NCI-H1105 (cell line): ENCODE results near the gene PIGR.

Experiments used
- DNase-seq: peaks from one replicate; lab custom pipeline; 2025; lab: John Stamatoyannopoulos, UW

Gene PIGR

GRCh38 chr1:206909161-206909882 lies 36.9 kb downstream of the PIGR start:
- DNase-seq: peak; percentile 89

- no peak for DNase-seq
Observed at GRCh38 chr1:206908038-206908437, 38.2 kb downstream of the PIGR start.

DNA sequence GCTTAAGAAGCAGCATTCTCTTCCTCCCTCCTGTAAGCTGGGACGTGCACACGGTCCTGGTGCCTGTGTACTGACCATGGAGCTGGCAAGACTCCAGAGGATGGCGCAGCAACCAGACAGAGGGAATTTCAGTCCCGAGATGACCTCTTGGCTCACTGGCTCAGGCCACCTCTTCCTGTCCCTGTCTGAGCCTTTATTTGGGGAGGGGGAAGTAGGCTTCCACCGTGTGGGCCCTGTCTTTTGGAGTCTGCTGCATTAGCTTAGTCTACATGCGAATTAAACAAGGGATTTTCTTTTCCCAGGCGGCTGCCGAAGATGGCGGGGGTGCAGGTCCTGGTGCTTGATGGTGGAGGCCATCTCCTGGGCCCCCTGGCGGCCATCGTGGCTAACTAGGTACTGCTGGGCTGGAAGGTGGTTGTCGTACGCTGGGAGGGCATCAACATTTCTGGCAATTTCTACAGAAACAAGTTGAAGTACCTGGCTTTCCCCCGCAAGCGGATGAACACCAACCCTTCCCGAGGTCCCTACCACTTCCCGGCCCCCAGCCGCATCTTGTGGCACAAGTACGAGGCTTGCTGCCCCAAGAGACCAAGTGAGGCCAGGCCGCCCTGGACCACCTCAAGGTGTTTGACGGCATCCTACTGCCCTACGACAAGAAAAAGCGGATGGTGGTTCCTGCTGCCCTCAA lies 38.8 kb downstream of the PIGR start:
- no peak for DNase-seq

GRCh38 chr1:206905295-206906164 lies 40.7 kb downstream of the PIGR start:
- no peak for DNase-seq

- no peak for DNase-seq
Observed at GRCh38 chr1:206904423-206905142, 41.7 kb downstream of the PIGR start.

- DNase-seq: no peak
Observed at GRCh38 chr1:206903687-206904086, 42.6 kb downstream of the PIGR start.

GRCh38 chr1:206902702-206903101 lies 43.6 kb downstream of the PIGR start:
- no peak for DNase-seq

- no peak for DNase-seq
Observed at GRCh38 chr1:206901944-206902343, 44.3 kb downstream of the PIGR start.

DNA sequence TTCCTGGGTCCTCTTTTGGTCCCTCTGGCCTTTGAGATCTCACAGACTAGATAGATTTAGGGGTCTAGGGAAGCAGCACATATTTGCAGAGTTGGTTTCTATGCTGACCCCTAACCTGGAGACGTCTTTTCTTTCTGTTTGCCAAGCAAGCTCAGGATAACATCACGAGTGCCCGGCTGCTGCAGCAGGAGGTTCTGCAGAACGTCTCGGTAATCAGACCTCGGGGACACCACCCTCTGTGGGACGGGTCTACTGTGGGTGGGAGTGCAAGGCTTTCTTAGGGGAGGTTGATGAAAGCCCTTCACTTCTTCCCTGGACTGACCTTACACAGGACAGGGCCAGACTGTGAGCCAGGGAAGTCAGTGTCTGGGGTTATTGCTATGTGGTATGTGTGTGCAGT lies 46.1 kb downstream of the PIGR start:
- DNase-seq: no peak

- no peak for DNase-seq
Observed at GRCh38 chr1:206899717-206900116, 46.5 kb downstream of the PIGR start.

DNA sequence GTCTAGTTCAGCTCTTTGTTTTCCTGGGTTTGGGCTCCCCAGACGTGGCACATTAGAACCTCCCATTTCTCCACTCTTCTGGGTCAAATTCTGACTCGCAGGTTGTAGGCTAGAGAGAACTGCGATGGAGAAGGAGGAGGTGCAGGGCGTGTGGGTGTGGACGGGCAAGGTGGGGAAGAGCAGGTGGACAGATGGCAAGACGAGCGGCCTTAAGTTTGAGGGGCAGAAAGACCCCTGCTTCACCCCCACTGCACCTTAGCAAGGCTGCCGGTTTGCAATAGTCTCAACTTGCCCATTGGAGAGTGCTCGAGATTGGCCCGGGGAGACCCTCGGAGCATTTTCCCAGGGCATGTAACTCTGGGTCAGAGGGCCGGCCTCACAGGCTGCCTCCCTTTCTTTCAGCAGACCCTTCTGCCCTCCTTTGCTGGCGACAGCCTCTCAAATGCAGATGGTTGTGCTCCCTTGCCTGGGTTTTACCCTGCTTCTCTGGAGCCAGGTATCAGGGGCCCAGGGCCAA lies 47.3 kb downstream of the PIGR start:
- no peak for DNase-seq

GRCh38 chr1:206898089-206898914 lies 48.0 kb downstream of the PIGR start:
- no peak for DNase-seq

GRCh38 chr1:206897175-206897574 lies 49.1 kb downstream of the PIGR start, which contains the start of gene IL24:
TSS of gene IL24 (plus strand) at chr1:206897443. CDS start at chr1:206897833, 390 bp downstream.
- DNase-seq: no peak

- DNase-seq: no peak
Observed at GRCh38 chr1:206896261-206896660, 50.0 kb downstream of the PIGR start.

GRCh38 chr1:206895837-206896242 lies 50.4 kb downstream of the PIGR start:
- DNase-seq: peak; percentile 23

DNA sequence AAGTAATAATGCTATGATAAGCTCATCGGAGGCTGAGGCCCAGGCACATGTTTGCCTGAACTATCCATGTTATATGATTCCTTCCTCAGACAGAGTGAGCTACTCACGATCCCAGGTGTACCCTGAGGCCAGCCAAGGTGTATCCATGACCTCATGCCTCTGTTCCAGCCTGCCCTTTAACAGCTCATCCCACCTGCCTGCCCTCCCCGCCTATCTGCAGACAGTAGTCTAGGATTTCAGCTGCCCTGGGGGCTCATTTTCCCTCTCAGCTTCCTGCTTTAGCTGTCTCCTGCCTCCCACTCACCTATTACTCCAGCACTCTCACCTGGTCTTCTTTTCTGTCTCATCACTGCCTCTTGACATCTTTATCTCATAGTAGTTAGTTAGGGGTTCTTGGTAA lies 50.9 kb downstream of the PIGR start:
- DNase-seq: peak; percentile 56

DNA sequence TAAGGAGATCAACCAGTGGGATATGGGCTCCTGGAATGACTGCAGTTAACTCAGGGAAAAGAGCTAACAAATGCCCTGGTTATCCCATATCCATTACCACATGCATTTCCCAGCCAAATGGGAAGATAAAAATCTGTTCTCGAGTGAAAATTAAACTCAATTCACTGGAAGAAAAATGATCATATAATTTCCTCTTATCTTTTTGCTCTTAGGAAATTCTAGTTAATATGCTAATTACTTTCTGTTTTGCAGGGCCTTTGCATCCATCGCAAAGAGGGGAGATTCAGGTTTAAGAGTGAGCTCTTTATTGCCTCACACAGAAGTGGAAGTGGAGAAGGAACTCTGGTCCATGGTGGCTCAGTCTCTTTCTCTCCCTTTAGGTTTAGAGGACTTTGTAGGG lies 52.9 kb downstream of the PIGR start:
- no peak for DNase-seq

- no peak for DNase-seq
Observed at GRCh38 chr1:206892351-206892984, 53.8 kb downstream of the PIGR start.

- no peak for DNase-seq
Observed at GRCh38 chr1:206891412-206891811, 54.9 kb downstream of the PIGR start.
